GM12872 (cell line): Measurements from ENCODE around the gene MTCL1.

Experiments
- CTCF ChIP-seq: IDR thresholded peaks from 3 replicates; pipeline ENCODE4 v1.5.1; 2011; ENCODE audit warnings: low read depth, mild to moderate bottlenecking, low read length, moderate library complexity; ENCODE audit not compliant: insufficient read depth

Gene MTCL1

GRCh38 chr18:8805552-8805951, 100.2 kb downstream of the MTCL1 start:
- no peak for TF ChIP-seq CTCF

GRCh38 chr18:8806100-8806797, 100.9 kb downstream of the MTCL1 start:
- TF ChIP-seq CTCF, result no peak

- no peak for TF ChIP-seq CTCF
Measured at GRCh38 chr18:8806798-8807487, 101.6 kb downstream of the MTCL1 start.

- no peak for TF ChIP-seq CTCF
Measured at GRCh38 chr18:8807488-8807805, 102.1 kb downstream of the MTCL1 start.

GRCh38 chr18:8808001-8808400, 102.6 kb downstream of the MTCL1 start:
- TF ChIP-seq CTCF, result no peak

GRCh38 chr18:8809514-8809913, 104.2 kb downstream of the MTCL1 start:
- TF ChIP-seq CTCF, result no peak

- no peak for TF ChIP-seq CTCF
Measured at GRCh38 chr18:8810157-8810556, 104.8 kb downstream of the MTCL1 start.

- no peak for TF ChIP-seq CTCF
Measured at GRCh38 chr18:8811115-8811514, 105.8 kb downstream of the MTCL1 start.
